ENCODE measurements around the gene PWWP2A. TPM values are rescaled to one million over a fixed set of nuclear protein-coding genes. Genes with fewer than 3 reads are reported as not detected.

The PWWP2A gene
- total RNA-seq, 2 donors from 2014 or later = 39.1 to 39.2 TPM

DNA sequence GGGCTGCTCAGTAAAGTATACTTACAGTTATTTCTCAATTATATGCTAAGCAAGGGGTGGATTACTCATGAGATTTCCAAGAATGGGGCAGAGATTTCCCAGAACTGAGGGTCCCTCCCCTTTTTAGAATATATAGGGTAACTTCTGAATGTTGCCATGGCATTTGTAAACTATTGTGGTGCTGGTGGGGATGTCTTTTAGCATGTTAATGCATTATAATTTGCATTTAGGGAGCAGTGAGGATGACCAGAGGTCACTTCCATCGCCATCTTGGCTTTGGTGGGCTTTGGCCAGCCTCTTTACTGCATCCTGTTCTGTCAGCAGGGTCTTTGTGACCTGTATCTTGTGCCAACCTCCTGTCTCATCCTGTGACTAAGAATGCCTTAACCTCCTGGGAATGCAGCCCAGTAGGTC, 74.9 kb downstream of the PWWP2A start:
- no peak for ATAC-seq
- DNase-seq = no peak
- intact Hi-C loops (cut with DNase I, micrococcal nuclease) = no loop called here

DNA sequence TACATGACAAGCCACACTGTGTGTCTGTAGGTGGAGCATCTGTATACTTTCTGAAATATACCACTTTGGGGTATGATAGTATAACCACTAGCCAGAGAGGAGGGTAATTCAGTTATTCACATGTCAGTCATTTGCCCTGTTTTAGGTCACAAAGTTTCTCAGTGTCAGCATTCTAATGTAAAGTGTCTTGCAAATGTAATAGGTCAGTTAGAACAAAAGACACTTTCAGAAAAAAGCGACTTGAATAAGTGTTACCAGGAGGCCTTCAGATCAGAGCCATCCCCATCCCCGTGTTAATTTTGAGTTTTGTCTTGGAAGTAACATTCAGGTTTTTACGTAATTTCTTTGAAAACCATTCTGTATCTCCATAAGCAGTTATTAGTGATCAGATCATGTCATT, 76.6 kb downstream of the PWWP2A start:
- ATAC-seq = no peak
- DNase-seq = no peak
- intact Hi-C loops (cut with DNase I, micrococcal nuclease) = no loop called here

Other genes starting within 250 kb of the PWWP2A start
- 1 to 10 TPM; 1.1 to 2.5 TPM for gene ADRA1B, start 203.0 kb downstream of the PWWP2A start, total RNA-seq
- 10 to 100 TPM; 40.2 to 41.7 TPM for gene TTC1, start 110.3 kb downstream of the PWWP2A start, total RNA-seq
- not detected for gene FABP6, start 110.1 kb upstream of the PWWP2A start, total RNA-seq
- gene CCNJL, start 193.1 kb upstream of the PWWP2A start, total RNA-seq = 10 to 100 TPM; 19.0 to 27.7 TPM

Measured in left colon (tissue), 2 donors.